GM21515 (cell line): ENCODE results near the gene GALM.
"Not testable (repeated sequence)": the region's sequence is repeated elsewhere in the genome, so short reads cannot be mapped to it uniquely, and the experiment has no call there.

Experiments used
- ATAC-seq: cut with Tn5 transposase; IDR thresholded peaks from one replicate; pipeline ENCODE4 v1.9.1; 2021; ENCODE audit not compliant: unreplicated experiment

The GALM gene

DNA sequence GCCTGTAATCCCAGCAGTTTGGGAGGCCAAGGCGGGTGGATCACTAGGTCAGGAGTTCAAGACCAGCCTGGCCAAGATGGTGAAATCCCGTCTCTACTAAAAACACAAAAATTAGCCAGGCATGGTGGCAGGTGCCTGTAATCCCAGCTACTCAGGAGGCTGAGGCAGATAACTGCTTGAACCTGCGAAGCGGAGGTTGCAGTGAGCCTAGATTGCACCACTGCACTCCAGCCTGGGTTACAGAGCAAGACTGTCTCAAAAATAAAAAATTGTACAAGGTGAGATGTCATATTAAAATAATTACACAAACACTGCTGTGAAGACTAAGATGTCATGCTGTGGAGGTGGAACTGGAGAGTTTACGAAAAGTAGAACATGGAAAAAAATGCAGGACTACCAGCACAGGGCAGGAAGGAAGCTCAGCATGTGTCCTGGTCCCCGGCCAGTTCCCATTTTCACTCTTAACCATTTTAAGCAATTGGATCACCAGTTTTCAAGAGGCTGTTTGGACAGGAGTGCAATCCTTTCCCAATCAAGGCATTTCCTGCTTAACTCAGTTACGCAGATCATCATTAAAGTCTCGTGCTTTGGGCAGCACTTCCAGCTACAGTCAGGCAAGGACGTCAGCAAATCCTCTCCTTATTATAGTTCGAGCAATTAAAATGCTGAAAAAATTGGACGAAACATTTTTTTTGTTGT, 71.2 kb downstream of the GALM start:
- not testable (repeated sequence) for ATAC-seq

DNA sequence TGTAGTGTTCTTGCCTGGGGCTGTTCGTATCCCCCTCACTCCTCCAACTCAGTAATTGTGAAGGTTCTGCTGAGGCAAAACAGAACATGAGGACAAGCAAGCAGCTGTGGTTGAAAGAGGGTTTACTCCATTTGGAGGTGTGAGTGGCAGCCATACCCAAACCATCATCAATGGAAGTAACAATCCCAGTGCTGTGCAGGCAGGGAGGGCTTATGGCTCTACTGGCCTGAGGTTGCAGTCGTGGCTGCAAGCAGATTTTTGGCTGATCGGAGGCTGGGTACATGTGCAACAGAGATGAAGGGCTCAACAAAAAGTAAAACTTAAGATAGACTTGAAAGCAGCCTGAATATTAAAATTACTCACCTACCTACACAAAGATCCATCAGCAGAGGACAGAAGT, 72.0 kb downstream of the GALM start:
- ATAC-seq, result no peak

DNA sequence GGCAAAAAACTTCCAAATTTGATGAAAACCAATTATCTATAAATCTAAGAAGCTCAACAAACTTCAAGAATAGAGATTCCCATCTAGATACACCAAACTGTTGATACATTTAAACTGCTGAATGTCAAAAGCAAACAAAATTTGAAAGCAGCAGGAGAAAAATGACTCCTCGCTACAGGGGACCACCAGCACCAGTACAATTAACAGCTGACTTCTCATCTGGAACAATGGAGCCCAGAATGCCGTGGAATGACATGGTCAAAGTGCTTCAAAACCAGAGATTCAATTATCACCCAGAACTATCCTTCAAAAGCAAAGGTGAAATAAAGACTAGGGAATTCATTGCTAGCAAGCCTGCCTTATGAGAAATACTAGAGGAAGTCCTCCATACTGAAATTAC, 73.6 kb downstream of the GALM start:
- no peak for ATAC-seq

DNA sequence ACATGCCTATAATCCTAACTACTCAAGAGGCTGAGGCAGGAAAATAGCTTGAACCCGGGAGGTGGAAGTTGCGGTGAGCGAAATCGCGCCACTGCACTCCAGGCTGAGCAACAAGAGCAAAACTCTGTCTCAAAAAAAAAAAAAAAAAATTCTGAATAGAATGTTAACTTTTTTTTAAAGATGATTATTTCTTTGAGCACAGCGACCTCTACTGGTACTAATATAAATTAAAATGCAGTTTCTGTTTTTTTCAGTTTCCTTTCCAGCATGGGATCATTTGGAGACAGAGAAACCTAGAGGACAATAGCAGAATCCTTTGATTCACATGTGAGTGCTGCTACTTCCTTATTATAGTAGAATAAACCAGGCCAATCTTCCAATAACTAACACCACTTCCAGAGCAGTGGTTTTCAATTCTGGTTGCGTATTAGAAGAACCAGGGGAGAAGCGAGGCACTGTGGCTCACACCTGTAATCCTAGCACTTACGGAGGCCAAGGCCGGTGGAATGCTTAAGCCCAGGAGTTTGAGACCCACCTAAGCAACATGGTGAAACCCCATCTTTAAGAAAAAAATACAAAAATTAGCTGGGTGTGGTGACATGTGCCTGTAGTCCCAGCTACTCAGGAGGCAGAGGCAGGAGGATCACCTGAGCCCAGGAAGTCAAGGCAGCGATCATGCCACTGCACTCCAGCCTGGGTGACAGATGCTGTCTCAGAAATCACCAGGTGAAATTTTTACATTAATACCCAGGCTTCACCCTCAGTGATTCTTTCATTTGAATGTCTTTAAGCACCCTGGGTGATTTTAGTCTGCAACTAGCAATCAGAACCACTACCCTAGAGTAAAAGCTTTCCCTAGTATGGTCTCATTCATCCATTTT, 75.2 kb downstream of the GALM start:
- no peak for ATAC-seq

DNA sequence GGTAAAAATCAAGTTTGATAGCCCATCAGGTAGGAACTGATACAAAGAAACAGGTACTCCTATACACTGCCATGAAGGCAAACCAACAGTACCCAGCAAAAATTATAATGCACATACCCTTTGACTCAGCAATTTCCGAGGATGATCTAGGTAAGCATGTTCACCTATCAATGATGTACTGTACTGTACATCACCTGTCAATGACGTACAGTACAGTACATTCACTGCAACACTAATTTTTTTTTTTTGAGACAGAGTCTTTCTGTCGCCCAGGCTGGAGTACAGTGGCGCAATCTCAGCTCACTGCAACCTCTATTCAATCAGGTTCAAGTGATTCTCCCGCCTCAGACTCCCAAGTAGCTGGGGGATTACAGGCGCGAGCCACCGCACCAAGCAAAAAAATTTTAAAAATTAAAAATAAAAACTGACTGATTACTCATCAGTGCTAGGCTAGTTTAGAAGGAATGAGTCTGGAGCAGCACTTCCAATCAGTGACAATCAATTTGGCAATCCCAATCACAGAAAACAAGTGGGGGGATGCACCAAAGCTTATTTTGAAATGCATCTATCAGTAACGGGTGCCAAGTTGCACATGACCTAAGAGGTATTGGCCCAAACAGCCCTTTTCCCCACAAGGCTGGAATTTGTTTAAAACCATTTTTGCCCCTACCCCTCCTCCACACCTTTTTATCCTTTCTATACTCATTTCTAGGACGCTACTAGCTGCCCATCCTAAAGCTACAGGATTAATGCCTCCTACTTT, 77.1 kb downstream of the GALM start:
- ATAC-seq, result no peak

DNA sequence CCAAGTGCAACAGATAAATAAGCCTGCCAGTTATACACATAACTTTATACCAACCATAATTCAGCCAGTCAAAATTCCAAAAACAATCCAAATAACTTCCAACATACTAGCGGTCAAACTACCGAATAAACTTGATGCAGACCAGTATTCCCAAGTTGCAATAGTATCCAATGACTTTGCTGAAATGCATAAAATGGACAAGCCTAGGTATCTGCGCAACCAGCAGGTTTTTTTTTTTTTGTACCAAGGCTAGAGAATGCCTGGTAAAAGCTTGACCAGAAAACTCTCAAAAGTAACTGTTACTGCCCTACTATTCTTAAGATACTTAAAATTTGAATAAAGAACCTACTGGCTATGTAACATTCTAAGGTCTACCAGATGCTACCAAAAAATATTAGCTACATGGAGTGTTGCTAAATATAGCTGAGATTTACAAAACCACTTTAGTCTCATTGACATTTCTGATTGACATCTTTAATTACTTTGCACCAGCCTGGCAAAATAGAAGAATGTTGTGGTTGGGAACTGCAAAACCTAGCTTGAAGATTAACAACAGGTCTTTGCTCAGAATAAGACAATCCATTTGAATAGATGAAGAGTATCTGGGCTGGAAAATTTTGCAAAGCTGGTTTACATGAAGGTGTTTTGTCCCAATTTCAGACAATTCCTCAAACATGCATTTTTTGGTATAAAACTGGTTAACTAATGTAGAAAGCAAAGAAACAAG, 77.9 kb downstream of the GALM start:
- ATAC-seq, result no peak

DNA sequence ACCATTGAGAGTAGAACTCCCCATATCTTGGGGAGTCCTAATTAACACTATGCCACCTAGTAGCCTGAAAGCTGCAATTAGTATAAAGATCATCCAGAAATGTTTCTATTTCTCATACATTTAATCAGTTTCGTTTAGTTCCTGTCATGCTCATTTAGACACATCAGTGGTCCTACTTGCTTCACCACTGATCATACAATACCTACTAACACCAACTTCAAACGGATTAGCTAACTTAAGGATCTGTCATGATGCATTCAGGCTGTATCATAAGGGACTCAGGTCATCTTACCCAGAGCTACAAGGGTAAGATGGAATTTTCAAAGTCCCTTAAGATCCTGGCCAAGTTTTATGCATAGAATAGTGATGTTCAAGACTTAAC, 78.5 kb downstream of the GALM start:
- no peak for ATAC-seq

DNA sequence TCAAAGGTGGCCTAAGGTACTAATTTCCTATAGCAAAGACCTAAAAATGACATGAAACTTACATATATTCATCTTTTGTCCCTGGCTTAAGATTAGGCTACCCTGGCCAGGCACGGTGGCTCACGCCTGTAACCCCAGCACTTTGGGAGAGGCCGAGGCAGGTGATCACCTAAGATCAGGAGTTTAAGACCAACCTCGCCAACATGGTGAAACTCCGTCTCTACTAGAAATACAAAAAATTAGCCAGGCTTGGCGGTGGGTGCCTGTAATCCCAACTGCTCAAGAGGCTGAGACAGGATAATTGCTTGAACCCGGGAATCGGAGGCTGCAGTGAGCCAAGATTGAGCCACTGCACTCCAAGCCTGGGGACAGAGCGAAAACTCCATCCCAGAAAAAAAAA, 79.4 kb downstream of the GALM start:
- no peak for ATAC-seq

DNA sequence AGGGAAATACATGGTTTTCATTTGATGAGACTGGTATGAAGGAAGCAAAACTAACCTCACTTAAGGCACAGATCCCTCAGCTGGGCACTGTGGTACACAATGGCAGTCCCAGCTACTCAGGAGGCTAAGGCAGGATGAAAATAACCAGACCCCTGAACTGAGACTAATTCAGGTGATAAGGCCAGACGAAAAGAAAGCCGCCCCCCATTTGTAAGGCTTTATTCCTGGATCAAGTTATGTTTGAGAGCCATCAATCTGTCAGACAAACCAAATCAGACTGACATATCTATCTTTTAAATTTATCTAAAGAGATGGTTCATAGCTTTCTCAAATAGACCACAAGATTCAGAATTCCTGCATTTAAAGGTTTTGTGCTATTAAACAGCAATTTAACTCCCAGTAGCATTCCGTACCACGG, 81.1 kb downstream of the GALM start:
- ATAC-seq, result no peak

DNA sequence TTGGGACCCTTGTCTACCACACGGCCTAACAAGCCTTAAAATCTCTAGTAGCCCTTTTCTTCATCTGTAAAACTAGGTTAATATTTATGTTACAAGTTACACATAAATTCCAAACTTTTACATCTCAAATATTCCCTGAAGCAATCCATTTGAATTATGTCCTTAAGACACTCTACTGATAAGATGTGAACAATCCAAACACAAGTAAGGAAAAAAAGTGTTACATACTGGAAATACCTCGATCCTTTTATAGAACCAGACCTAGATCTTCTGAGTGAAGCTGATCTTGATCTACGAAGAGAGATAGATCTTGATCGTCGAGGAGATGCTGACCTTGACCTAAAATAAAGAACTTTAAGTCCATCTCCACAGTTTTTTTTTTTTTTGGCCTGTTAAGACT, 81.9 kb downstream of the GALM start:
- no peak for ATAC-seq

DNA sequence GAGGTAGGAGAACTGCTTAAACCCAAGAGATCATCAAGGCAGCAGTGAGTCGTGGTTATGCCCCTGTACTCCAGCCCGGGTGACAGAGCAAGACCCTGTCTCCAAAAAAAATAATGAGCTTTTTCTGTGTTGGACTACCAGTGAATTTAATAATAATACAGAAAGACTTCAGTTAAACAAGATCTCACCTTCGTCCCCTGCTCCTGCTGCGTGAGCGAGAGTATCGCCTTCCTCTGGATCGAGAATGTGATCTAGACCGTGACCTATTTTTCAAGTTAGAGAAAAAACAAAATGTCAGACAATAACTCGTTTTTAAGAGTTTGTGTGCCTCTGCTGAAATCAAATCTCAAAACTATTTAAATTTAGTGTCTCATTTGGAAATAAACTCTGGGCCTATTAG, 82.5 kb downstream of the GALM start:
- no peak for ATAC-seq

DNA sequence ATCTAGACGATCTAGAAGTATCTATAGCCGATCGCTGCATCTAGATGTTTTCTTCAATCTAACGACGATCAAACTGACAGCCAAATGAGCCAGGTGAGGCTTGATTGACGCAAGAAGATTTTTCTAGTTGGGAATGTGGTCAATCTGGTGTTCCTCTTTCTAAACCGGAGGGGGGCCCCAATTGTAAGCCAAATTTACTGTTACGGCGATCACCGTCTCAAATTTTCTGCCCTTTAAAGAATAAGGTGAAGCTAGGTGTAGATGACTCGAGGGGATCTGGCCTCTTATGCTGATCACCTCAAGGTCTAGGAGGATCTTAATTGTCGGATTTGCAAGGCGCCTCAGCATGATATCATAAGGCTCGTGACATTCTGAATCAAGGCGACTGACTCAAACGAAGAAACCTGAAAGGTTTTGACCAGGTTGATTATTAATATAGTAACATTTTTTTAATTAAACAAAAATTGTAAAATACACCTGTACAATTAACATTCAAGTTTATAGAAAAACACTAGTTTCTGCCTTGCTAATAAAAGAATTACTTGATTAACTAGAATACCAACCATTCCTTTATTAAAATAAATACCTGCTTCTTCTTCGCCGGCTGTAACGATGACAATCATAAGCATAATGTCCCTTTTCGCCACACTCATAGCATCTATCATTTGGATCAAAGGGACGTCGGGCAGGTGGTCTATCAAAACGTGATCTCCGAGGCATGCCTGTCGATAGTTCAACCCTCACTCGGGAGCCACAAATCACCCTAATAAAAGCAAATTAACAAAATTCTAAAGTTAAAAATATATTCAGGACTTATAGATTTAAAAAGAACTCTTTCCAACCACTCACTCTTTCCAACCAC, 83.3 kb downstream of the GALM start:
- ATAC-seq, result no peak

DNA sequence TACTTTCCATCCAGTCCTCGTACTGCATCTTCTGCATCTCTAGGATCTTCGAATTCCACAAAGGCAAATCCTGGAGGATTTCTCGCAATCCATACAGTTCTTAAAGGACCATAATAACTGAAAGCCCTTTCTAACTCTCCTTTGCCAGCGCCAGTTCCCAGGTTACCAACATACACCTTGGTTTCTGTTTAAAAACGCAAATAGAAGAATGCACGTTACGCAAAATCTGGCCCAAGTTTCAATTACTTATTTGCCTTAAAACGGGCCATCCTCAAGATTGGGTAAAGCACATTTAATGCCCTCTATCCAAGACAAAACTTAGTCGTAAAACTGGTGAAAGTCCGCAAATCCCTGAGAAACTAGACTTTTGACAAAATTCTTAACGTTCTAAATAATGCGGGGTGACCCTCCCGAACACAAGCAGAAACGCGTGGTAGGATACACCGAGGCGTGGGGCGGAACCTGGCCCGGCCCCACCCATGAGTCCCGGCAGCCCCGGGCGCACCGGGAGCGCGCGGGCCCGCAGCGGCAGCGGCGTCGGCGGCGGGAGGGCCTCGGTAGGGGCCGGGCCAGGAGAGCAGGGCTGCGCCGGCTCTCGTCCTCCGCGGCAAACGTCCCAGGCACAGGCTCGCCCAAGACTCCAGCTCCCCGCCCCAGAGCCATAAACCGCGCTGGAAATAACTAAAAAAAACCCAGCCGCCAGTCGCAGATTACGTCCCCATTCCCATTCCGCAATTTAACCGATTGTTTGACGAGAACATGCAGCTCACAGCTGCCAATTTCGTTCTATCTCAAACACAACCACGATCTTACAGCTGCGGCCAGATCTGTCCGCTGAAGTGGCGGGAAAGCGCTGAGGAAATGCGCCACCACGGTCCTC, 84.3 kb downstream of the GALM start:
- peak; percentile 34 for ATAC-seq

DNA sequence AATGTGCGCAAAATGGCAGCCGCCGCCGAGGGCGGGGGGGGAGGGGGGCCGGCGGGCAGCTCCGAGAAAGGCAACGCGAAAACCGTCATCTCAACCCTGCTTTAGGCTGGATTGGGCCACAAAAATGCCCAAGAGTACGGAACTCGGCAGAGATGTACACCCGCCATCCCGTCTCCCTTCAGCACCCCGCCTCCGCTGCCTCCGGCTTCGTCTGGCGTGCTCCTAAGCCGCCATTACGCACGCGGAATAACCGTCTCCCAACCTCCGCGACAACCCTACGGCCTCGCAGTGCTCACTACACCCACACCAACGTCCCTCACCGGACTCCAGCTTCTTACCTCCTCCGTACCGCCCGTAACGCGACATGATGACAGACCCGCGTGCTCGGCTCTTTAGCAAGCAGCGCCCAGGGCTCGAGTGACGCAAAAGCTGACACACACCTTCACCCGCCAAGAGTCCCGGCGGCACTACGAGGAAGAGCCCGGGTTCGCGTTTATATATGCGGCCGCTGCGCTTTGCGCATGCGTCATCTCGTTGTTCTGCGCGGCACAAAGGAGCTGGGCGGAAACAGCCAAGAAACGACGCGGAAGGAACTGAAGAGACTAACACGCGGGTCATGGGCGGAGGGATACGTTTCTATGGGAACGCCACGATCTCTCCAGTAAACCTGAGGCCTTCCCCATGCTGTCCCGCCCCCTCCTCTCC, 85.1 kb downstream of the GALM start, which contains the start of gene SRSF7:
TSS of gene SRSF7 (minus strand) at position 471 of the 705 bp plus-strand sequence. CDS start at position 366, 105 bp downstream.
- ATAC-seq, result peak; percentile 84

DNA sequence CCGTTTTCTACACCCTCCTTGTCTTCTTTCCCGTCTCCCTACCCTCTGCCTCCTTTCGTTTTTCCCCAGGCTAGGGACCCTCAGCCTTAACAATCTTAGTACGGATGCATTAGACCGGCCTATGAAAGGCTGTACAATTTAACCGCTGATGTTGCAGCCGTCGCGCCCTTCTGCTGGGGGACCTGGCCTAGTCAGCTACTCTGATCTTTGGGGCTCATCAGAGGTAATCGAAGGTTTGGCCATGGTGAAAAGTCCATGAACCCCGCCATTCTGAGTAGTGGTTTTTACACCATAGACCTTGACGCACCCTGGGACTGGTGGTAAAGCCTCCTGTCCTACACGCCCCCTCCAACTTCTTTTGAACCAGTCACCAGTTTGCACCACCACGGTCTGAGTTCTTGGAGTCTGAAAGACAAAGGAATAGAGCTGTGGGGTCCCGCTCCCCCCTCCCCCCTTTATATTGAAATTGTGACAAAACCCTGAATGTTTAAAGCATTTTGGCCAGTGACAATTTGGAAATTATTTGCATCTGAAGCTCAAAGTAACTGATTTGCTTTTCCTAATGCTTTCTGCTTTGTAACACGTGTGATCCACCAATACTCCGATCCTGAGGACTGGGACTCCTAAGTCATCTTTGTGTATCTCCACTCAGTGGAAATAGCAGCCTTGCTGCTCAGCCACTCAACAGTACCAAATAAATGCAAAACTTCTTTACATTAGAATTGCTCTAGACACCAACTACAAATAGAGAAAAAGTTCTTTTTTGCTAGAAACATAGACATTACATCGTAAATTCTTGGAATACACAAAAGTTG, 85.9 kb downstream of the GALM start:
- ATAC-seq, result peak; percentile 28

DNA sequence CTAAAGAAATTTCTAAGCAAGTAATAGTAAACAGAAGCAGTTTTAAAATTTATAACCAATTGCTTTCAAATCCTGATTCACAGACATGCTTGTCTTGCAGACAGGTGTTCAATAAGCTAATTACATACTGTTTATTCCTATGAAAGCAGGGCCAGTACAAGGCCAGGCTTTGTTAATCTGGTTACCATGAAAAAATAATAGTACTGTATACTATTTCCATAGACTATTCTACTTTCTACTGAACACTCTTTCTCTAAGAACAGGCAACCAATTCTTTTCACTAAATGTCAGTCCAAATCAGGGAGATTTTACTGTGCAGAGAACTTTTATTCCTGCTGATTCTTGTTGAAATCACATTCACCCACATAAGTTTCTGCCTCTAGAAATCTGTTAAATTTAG, 88.1 kb downstream of the GALM start:
- ATAC-seq, result no peak

DNA sequence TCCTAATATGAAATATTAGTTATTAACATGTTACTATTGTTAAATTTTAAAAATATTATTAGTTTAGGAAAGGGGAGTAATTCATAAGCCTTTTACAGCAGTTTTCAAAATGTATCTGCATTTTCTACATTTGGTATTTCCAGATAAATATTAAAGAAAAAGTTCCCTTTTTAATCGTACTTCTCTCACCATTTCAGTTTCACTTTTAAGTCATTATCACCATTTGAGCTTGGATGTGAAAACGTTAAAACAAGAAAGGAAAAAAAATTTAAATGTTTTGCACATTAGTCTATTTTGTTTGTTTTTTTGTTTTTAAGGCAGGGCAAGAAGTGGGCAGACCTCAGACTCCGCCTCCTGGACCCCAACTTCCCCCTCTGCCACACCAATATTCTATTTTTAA, 88.6 kb downstream of the GALM start:
- ATAC-seq, result no peak

DNA sequence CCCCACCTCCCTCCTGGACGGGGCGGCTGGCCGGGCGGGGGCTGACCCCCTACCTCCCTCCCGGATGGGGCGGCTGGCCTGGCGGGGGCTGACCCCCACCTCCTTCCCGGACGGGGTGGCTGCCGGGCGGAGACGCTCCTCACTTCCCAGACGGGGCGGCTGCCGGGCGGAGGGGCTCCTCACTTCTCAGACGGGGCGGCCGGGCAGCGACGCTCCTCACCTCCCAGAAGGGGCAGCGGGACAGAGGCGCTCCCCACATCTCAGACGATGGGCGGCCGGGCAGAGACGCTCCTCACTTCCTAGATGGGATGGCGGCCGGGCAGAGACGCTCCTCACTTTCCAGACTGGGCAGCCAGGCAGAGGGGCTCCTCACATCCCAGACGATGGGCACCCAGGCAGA, 90.0 kb downstream of the GALM start:
- ATAC-seq, result not testable (repeated sequence)
